PC-3 (cell line): ENCODE results near the gene KRT86. TPM values are rescaled to one million over a fixed set of nuclear protein-coding genes. Genes with fewer than 3 reads are reported as not detected.
"Not testable (repeated sequence)": the region's sequence is repeated elsewhere in the genome, so short reads cannot be mapped to it uniquely, and the experiment has no call there.

Experiments
- ATAC-seq: fragments of 200-7000 bp; cut with Tn5 transposase; 2 replicates; pipeline ENCODE4 v1.9.1; 2020; ENCODE audit warnings: mild to moderate bottlenecking, moderate library complexity
- BruUV-seq: library from RNA; stranded (reverse); fragments of 400-500 nt; replicated peaks from 2 replicates; lab custom pipeline; 2021; lab: Mats Ljungman, UMichigan
- CTCF ChIA-PET: fragments of 300-600 bp; sonication (Branson Sonifier 250); formaldehyde crosslinking; loops from one replicate; lab custom pipeline; 2022; ENCODE audit warnings: antibody characterized with exemption; lab: Charles Lee
- POLR2A ChIA-PET: fragments of 300-600 bp; sonication (Branson Sonifier 250); formaldehyde crosslinking; loops from one replicate; lab custom pipeline; 2022; ENCODE audit warnings: antibody characterized with exemption; ENCODE audit not compliant: unreplicated experiment; lab: Charles Lee
- DNase-seq: peaks from one replicate; pipeline ENCODE4 v3.0.0-alpha.2; 2015
- H2AFZ ChIP-seq: fragments of 300-600 bp; sonication (generic); 2 replicates; pipeline ENCODE4 v1.6.0; 2016; ENCODE audit warnings: antibody characterized with exemption, low read length
- H3F3A ChIP-seq: fragments of 300-600 bp; sonication (generic); one replicate; pipeline ENCODE4 v1.6.0; 2017; ENCODE audit warnings: antibody characterized with exemption, low read length, control low read depth, mild to moderate bottlenecking; ENCODE audit not compliant: unreplicated experiment
- H3K27ac ChIP-seq: fragments of 300-600 bp; sonication (generic); 2 replicates; pipeline ENCODE4 v1.5.1; 2016; ENCODE audit warnings: mild to moderate bottlenecking, low read length
- H3K27me3 ChIP-seq: fragments of 300-600 bp; sonication (generic); 2 replicates; pipeline ENCODE4 v1.6.1; 2016; ENCODE audit warnings: low read length, mixed read lengths
- H3K36me3 ChIP-seq: fragments of 300-600 bp; sonication (generic); 2 replicates; pipeline ENCODE4 v1.6.1; 2016; ENCODE audit warnings: low read depth, mixed run types, low read length, mixed read lengths
- H3K4me1 ChIP-seq: fragments of 300-600 bp; sonication (generic); 2 replicates; pipeline ENCODE4 v1.5.1; 2016; ENCODE audit warnings: low read length; ENCODE audit not compliant: insufficient read depth
- H3K4me2 ChIP-seq: fragments of 300-600 bp; sonication (generic); 2 replicates; pipeline ENCODE4 v1.6.0; 2016; ENCODE audit warnings: low read length
- H3K4me3 ChIP-seq: fragments of 300-600 bp; sonication (generic); 2 replicates; pipeline ENCODE4 v1.5.1; 2016; ENCODE audit warnings: mild to moderate bottlenecking, low read length, mixed read lengths
- H3K79me2 ChIP-seq: fragments of 300-600 bp; sonication (generic); 2 replicates; pipeline ENCODE4 v1.6.1; 2017; ENCODE audit warnings: low read length, mixed read lengths
- H3K9ac ChIP-seq: fragments of 300-600 bp; sonication (generic); 2 replicates; pipeline ENCODE4 v1.6.0; 2016; ENCODE audit warnings: mild to moderate bottlenecking, low read length
- H3K9me2 ChIP-seq: fragments of 300-600 bp; sonication (generic); replicated peaks from 2 replicates; pipeline ENCODE4 v1.6.1; 2016; ENCODE audit warnings: mixed run types, low read length, mixed read lengths
- H3K9me3 ChIP-seq: fragments of 300-600 bp; sonication (generic); 2 replicates; pipeline ENCODE4 v1.6.1; 2016; ENCODE audit warnings: low read length, mixed read lengths
- H4K20me1 ChIP-seq: fragments of 300-600 bp; sonication (generic); 2 replicates; pipeline ENCODE4 v1.6.1; 2016; ENCODE audit warnings: low read length, mixed read lengths
- CTCF ChIP-seq: fragments of 300-600 bp; sonication (generic); conservative IDR thresholded peaks from 2 replicates; pipeline ENCODE4 v1.5.1; 2017; ENCODE audit warnings: antibody characterized with exemption, low read depth, mild to moderate bottlenecking, low read length
- EZH2 ChIP-seq: fragments of 300-600 bp; sonication (generic); IDR thresholded peaks from one replicate; pipeline ENCODE4 v1.6.1; 2017; ENCODE audit warnings: antibody characterized with exemption, mild to moderate bottlenecking, low read length; ENCODE audit not compliant: unreplicated experiment
- EZH2phosphoT487 ChIP-seq: fragments of 300-600 bp; sonication (generic); IDR thresholded peaks from 2 replicates; pipeline ENCODE4 v1.6.1; 2018; ENCODE audit warnings: mild to moderate bottlenecking, antibody characterized with exemption, low read length, borderline replicate concordance
- intact Hi-C: fragments of 100-400 bp; cut with micrococcal nuclease; formaldehyde crosslinking; loops from 2 replicates; pipeline ENCODE4 v1.9.0; 2023
- total RNA-seq: library from RNA; depleted of rRNA; stranded (reverse); fragments of >200 nt; gene quantifications from 2 replicates; pipeline ENCODE4 v1.2.3, GENCODE V29; 2014

KRT86 gene
- total RNA-seq, 1 experiment from 2014 or later: 1.2 TPM

- Histone ChIP-seq H4K20me1 (no peaks in the 10 kb centered on the region), H3K4me1 (peaks cover 27% of the 10 kb centered on the region), H3F3A (peaks cover 29% of the 10 kb centered on the region), H3K36me3 (peaks cover 18% of the 10 kb centered on the region; the same call in 1 of the 2 replicates), H3K79me2 (no peaks in the 10 kb centered on the region), H3K27me3 (no peaks in the 10 kb centered on the region), H3K9me3 (no peaks in the 10 kb centered on the region), H3K9ac (no peak overlapping the region), H3K4me3 (no peak overlapping the region), H3K9me2 (no peaks in the 10 kb centered on the region), H2AFZ (no peak overlapping the region), H3K4me2 (no peak overlapping the region), H3K27ac (no peak overlapping the region)
- TF ChIP-seq CTCF (no peak), EZH2 (no peak), EZH2phosphoT487 (no peak)
- POLR2A ChIA-PET: interaction anchor here (0.6 kb wide), 1 partner anchor 87 kb away, joined by 4 read pairs; no protein-coding TSS in a partner anchor
- TSS peak; percentile 5 for BruUV-seq
- intact Hi-C loops: loop anchor here (5.0 kb wide), 1 partner anchor 76 kb away; no protein-coding TSS in a partner anchor
- ATAC-seq: no peak
- CTCF ChIA-PET: interaction anchor here (0.6 to 1.1 kb wide), 2 partner anchors 27 to 76 kb away, joined by 3 to 4 read pairs; no protein-coding TSS in a partner anchor
- peak; percentile 30 for DNase-seq
These were observed 22.9 kb upstream of the KRT86 start for GRCh38 chr12:52251367-52252051.

- BruUV-seq, H3K27ac ChIP-seq, H3K9ac ChIP-seq, H4K20me1 ChIP-seq, H2AFZ ChIP-seq, H3K4me3 ChIP-seq, H3K9me2 ChIP-seq, H3K9me3 ChIP-seq, ATAC-seq, H3K79me2 ChIP-seq, H3K27me3 ChIP-seq, H3K4me2 ChIP-seq: not testable (repeated sequence)
- ChIA-PET CTCF (interaction anchor here (0.6 to 0.8 kb wide), 2 partner anchors 9 to 27 kb away, joined by 4 to 5 read pairs; no protein-coding TSS in a partner anchor), POLR2A (interaction anchor here (0.6 kb wide), 1 partner anchor 65 kb away, joined by 4 read pairs; no protein-coding TSS in a partner anchor)
- DNase-seq: peak; percentile 36
- TF ChIP-seq CTCF: peak; percentile 62
- Histone ChIP-seq H3F3A (peaks cover 23% of the 10 kb centered on the region), H3K36me3 (peaks cover 17% of the 10 kb centered on the region; the same call in 1 of the 2 replicates), H3K4me1 (peaks cover 20% of the 10 kb centered on the region)
- intact Hi-C loops: loop anchor here (5.0 kb wide), 1 partner anchor 75 kb away; no protein-coding TSS in a partner anchor
These were observed 22.2 kb upstream of the KRT86 start for GRCh38 chr12:52252175-52252615.
